RPMI7951 (cell line): ENCODE measurements around the gene RGS9. TPM values are rescaled to one million over a fixed set of nuclear protein-coding genes. Genes with fewer than 3 reads are reported as not detected.

Source experiments
- DNase-seq: peaks from one replicate; pipeline ENCODE4 v3.0.0-alpha.2; 2012; ENCODE audit warnings: low read depth
- total RNA-seq: library from RNA; depleted of rRNA; stranded (reverse); fragments of >200 nt; shearing (Covaris generic); gene quantifications from 2 replicates; pipeline ENCODE4 v1.2.3, GENCODE V29; 2014; rRNA removed

Gene RGS9
- total RNA-seq, 1 experiment from 2014 or later, result 4.7 TPM

- DNase-seq, result no peak
Measured at GRCh38 chr17:65254166-65254565, 117.0 kb downstream of the RGS9 start.

- DNase-seq, result no peak
Measured at GRCh38 chr17:65259281-65259680, 122.1 kb downstream of the RGS9 start.

- no peak for DNase-seq
Measured at GRCh38 chr17:65259696-65260485, 122.7 kb downstream of the RGS9 start.

GRCh38 chr17:65260626-65261025 is 123.5 kb downstream of the RGS9 start:
- DNase-seq, result no peak

GRCh38 chr17:65261152-65261551 is 124.0 kb downstream of the RGS9 start:
- DNase-seq, result no peak

GRCh38 chr17:65261682-65262636 is 124.8 kb downstream of the RGS9 start:
- no peak for DNase-seq

- DNase-seq, result no peak
Measured at GRCh38 chr17:65265276-65265675, 128.1 kb downstream of the RGS9 start.

GRCh38 chr17:65268832-65269231 is 131.7 kb downstream of the RGS9 start:
- no peak for DNase-seq

GRCh38 chr17:65270499-65271253 is 133.5 kb downstream of the RGS9 start:
- DNase-seq, result no peak

GRCh38 chr17:65271296-65271695 is 134.1 kb downstream of the RGS9 start:
- no peak for DNase-seq

Other genes with a start within 250 kb of the RGS9 start
- 3.9 and 5.5 TPM in 2 replicates for gene LRRC37A3, start 217.9 kb upstream of the RGS9 start, total RNA-seq
- gene GNA13, start 80.6 kb upstream of the RGS9 start, total RNA-seq, result 38.6 and 48.7 TPM in 2 replicates